Suprapubic skin (tissue), 4 donors: ENCODE measurements around the gene CBL.

Source experiments
- EP300 ChIP-seq: sonication (generic); formaldehyde crosslinking; IDR thresholded peaks from one replicate; pipeline ENCODE4 v1.6.1; 2017; ENCODE audit warnings: antibody characterized with exemption
- POLR2A ChIP-seq, 2 donors: fragments of 450-650 bp; IDR thresholded peaks; one replicate each; pipeline ENCODE4 v1.6.1; 2017; ENCODE audit warnings: antibody characterized with exemption in 2 of 2, mild to moderate bottlenecking in 2 of 2, moderate library complexity in 2 of 2
- POLR2AphosphoS5 ChIP-seq, 3 donors: sonication (generic); formaldehyde crosslinking; IDR thresholded peaks; one replicate each; pipeline ENCODE4 v1.6.1; 2017; ENCODE audit warnings: antibody characterized with exemption in 3 of 3
- TF ChIP-seq, protein P1 (sequence below), 2 donors: fragments of 200-600 bp in 1 of 2; fragments of 450-650 bp in 1 of 2; sonication (generic) in 1 of 2; IDR thresholded peaks; one replicate each; pipeline ENCODE4 v1.5.1; 2016 to 2019; ENCODE audit warnings: antibody characterized with exemption in 2 of 2, mild to moderate bottlenecking in 1 of 2, moderate library complexity in 1 of 2

DNA sequence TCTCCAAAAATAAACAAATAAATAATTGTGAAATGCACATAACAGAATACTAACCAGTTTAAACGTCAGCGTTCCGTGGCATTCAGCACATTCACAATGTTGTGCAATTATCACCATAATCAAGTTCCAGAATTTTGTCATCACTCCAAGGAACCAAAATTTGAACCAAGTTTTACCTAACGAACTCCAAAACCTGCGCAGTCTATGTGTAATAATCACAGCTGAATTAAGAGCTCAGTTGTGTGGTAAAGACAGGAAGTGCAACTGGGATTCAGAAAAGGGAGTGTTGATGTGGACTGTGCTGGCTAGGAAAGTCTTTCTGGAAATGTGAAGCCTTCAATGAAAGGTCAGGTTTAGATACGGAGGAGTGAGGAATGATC, 116.2 kb downstream of the CBL start:
- TF ChIP-seq, protein P1, sequence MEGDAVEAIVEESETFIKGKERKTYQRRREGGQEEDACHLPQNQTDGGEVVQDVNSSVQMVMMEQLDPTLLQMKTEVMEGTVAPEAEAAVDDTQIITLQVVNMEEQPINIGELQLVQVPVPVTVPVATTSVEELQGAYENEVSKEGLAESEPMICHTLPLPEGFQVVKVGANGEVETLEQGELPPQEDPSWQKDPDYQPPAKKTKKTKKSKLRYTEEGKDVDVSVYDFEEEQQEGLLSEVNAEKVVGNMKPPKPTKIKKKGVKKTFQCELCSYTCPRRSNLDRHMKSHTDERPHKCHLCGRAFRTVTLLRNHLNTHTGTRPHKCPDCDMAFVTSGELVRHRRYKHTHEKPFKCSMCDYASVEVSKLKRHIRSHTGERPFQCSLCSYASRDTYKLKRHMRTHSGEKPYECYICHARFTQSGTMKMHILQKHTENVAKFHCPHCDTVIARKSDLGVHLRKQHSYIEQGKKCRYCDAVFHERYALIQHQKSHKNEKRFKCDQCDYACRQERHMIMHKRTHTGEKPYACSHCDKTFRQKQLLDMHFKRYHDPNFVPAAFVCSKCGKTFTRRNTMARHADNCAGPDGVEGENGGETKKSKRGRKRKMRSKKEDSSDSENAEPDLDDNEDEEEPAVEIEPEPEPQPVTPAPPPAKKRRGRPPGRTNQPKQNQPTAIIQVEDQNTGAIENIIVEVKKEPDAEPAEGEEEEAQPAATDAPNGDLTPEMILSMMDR (IDR thresholded peaks at IDR 0.05) = no peak
- TF ChIP-seq POLR2A (IDR thresholded peaks at IDR 0.05) = no peak
- no peak for TF ChIP-seq POLR2AphosphoS5 (IDR thresholded peaks at IDR 0.05)
- TF ChIP-seq EP300 = no peak
